Endometrial microvascular endothelial cells (primary cell): Measurements from ENCODE around the gene WDR91. TPM values are rescaled to one million over a fixed set of nuclear protein-coding genes. Genes with fewer than 3 reads are reported as not detected.

Experiments
- in situ Hi-C: cut with HindIII; loops from 2 replicates; pipeline ENCODE4 v1.10.0; 2017; ENCODE audit warnings: low sequenced_read_pairs, low pct_unique_long_range_greater_than_20kb; ENCODE audit errors: inconsistent ontology term
- total RNA-seq: library from RNA; depleted of rRNA; stranded (reverse); fragments of >200 nt; gene quantifications from one replicate; pipeline ENCODE4 v1.2.3, GENCODE V29; 2015; ENCODE audit errors: inconsistent ontology term

The WDR91 gene
- total RNA-seq, 1 donor from 2014 or later = 4.8 TPM

GRCh38 chr7:135154734-135155133 is 56.6 kb downstream of the WDR91 start:
- in situ Hi-C loops = loop anchor here (25.0 kb wide), 1 partner anchor 167 kb away; the partner anchor contains the start of gene AGBL3

DNA sequence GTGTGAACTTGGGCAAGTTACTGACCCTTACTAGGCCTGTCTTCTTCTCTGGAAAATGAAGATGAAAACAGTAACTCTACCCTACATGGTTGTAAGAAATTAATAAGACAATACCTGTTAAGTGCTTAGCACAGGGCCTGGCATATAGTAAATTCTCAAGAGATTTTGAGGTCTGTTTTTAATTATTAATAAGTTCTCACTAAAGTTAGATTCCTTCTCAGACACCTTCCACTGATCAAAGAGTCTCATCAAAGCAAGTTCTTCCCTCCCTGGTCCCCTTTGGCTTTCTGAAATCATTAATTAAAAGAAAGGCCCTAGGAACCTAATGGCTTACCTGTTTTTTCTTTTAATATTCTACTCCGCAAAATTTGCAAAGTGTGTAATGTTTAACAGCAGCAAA is 58.9 kb downstream of the WDR91 start:
- in situ Hi-C loops = loop anchor here (25.0 kb wide), 1 partner anchor 165 kb away; the partner anchor contains the start of gene AGBL3

GRCh38 chr7:135151533-135151932 is 59.8 kb downstream of the WDR91 start:
- in situ Hi-C loops = loop anchor here (25.0 kb wide), 1 partner anchor 164 kb away; the partner anchor contains the start of gene AGBL3

- in situ Hi-C loops = loop anchor here (25.0 kb wide), 1 partner anchor 164 kb away; the partner anchor contains the start of gene AGBL3
Measured at GRCh38 chr7:135151132-135151531, 60.2 kb downstream of the WDR91 start.

GRCh38 chr7:135150072-135150782 is 61.1 kb downstream of the WDR91 start:
- in situ Hi-C loops = loop anchor here (25.0 kb wide), 1 partner anchor 163 kb away; the partner anchor contains the start of gene AGBL3

- in situ Hi-C loops = no loop called here
Measured at GRCh38 chr7:135147899-135148721, 63.2 kb downstream of the WDR91 start, which contains the start of gene TMEM140. Gene TMEM140, plus strand, starts transcription at chr7:135148072. Its CDS starts 16,370 bp downstream, at chr7:135164442.

- in situ Hi-C loops = no loop called here
Measured at GRCh38 chr7:135147341-135147898, 63.9 kb downstream of the WDR91 start.

- in situ Hi-C loops = no loop called here
Measured at GRCh38 chr7:135143885-135144668, 67.2 kb downstream of the WDR91 start.

Other genes with a start within 250 kb of the WDR91 start
- 0.56 TPM for gene AGBL3, start 225.0 kb downstream of the WDR91 start, total RNA-seq
- gene TMEM140, start 63.5 kb downstream of the WDR91 start, total RNA-seq = 14.8 TPM
- gene CYREN, start 40.8 kb downstream of the WDR91 start, total RNA-seq = 22.7 TPM
- gene STRA8, start 22.3 kb upstream of the WDR91 start, total RNA-seq = not detected